Fibroblast of pulmonary artery (primary cell): ENCODE data around the gene PGAP1.

Experiments
- DNase-seq: peaks from one replicate; pipeline ENCODE4 v3.0.0-alpha.2; 2010; ENCODE audit warnings: low read depth
- H3K4me3 ChIP-seq: replicated peaks from 2 replicates; pipeline ENCODE4 v1.5.1; 2011; ENCODE audit warnings: low read depth, mild to moderate bottlenecking, control low read depth, low read length, moderate library complexity
- TF ChIP-seq, protein P1 (sequence below): IDR thresholded peaks from 2 replicates; pipeline ENCODE4 v1.5.1; 2011; ENCODE audit warnings: mild to moderate bottlenecking, control low read depth, low read length, inconsistent platforms; ENCODE audit errors: missing control alignments

Gene PGAP1

GRCh38 chr2:196783431-196784094 is 142.9 kb downstream of the PGAP1 start:
- TF ChIP-seq, protein P1, sequence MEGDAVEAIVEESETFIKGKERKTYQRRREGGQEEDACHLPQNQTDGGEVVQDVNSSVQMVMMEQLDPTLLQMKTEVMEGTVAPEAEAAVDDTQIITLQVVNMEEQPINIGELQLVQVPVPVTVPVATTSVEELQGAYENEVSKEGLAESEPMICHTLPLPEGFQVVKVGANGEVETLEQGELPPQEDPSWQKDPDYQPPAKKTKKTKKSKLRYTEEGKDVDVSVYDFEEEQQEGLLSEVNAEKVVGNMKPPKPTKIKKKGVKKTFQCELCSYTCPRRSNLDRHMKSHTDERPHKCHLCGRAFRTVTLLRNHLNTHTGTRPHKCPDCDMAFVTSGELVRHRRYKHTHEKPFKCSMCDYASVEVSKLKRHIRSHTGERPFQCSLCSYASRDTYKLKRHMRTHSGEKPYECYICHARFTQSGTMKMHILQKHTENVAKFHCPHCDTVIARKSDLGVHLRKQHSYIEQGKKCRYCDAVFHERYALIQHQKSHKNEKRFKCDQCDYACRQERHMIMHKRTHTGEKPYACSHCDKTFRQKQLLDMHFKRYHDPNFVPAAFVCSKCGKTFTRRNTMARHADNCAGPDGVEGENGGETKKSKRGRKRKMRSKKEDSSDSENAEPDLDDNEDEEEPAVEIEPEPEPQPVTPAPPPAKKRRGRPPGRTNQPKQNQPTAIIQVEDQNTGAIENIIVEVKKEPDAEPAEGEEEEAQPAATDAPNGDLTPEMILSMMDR, result no peak
- DNase-seq, result peak; percentile 19
- H3K4me3 ChIP-seq, result no peak overlapping the region
